ENCODE results near the gene FLT3LG. TPM values are rescaled to one million over a fixed set of nuclear protein-coding genes. Genes with fewer than 3 reads are reported as not detected.

The FLT3LG gene
- total and polyA plus RNA-seq, 2 experiments from 2014 or later: 0.49 to 1.8 TPM

GRCh38 chr19:49435670-49436069 is 38.3 kb upstream of the FLT3LG start:
- TF ChIP-seq CTCF (conservative IDR thresholded peaks at IDR 0.05; ENCODE audit: low read depth in 2 of 2) (no peak), CREB1 (CRISPR knock-in tag; IDR thresholded peaks at IDR 0.05; ENCODE audit: low read depth) (no peak)
- Histone ChIP-seq H3K4me2 (peak overlapping the region; percentile 72), H3K27ac (ENCODE audit: low read depth) (no peak overlapping the region), H3K4me3 (peak overlapping the region; percentile 58; the same call in 1 of the 2 replicates), H3F3A (replicated peaks; ENCODE audit: low read depth) (peaks cover 27% of the 10 kb centered on the region), H3K27me3 (ENCODE audit: insufficient read depth) (peaks cover 76% of the 10 kb centered on the region), H3K36me3 (ENCODE audit: insufficient read depth) (no peaks in the 10 kb centered on the region), H3K9me2 (ENCODE audit: insufficient read depth) (no peaks in the 10 kb centered on the region), H2AFZ (peak overlapping the region; percentile 74; the same call in 1 of the 2 replicates), H3K4me1 (ENCODE audit: insufficient read depth) (peaks cover 27% of the 10 kb centered on the region), H4K20me1 (replicated peaks; ENCODE audit: insufficient read depth) (no peaks in the 10 kb centered on the region), H3K79me2 (replicated peaks; ENCODE audit: insufficient read depth) (no peaks in the 10 kb centered on the region)
- Mint-ChIP-seq H3K4me3 (peak overlapping the region; percentile 65), H3K9me3 (peaks cover 13% of the 10 kb centered on the region), H3K4me1 (peaks cover 35% of the 10 kb centered on the region), H3K27ac (no peak overlapping the region), H3K36me3 (ENCODE audit: low read depth) (peaks cover 5% of the 10 kb centered on the region), H3K27me3 (ENCODE audit: insufficient read depth, low read depth, poor library complexity) (peaks cover 80% of the 10 kb centered on the region)
- DNase-seq (ENCODE audit: low spot score): no peak
- no peak for ATAC-seq

GRCh38 chr19:49436381-49437017 is 37.5 kb upstream of the FLT3LG start:
- H3K4me3 ChIP-seq: peak overlapping the region; percentile 58
- peaks cover 28% of the 10 kb centered on the region for H3K4me1 ChIP-seq (ENCODE audit: insufficient read depth)
- H2AFZ ChIP-seq: peak overlapping the region; percentile 83
- Mint-ChIP-seq H3K27ac (no peak overlapping the region), H3K4me1 (peaks cover 37% of the 10 kb centered on the region), H3K4me3 (peak overlapping the region; percentile 65), H3K9me3 (peaks cover 10% of the 10 kb centered on the region), H3K27me3 (ENCODE audit: insufficient read depth, low read depth, poor library complexity) (peaks cover 80% of the 10 kb centered on the region), H3K36me3 (ENCODE audit: low read depth) (peaks cover 5% of the 10 kb centered on the region)
- H3K4me2 ChIP-seq: peak overlapping the region; percentile 80
- no peaks in the 10 kb centered on the region for H4K20me1 ChIP-seq (replicated peaks; ENCODE audit: insufficient read depth)
- no peaks in the 10 kb centered on the region for H3K36me3 ChIP-seq (ENCODE audit: insufficient read depth)
- no peaks in the 10 kb centered on the region for H3K79me2 ChIP-seq (replicated peaks; ENCODE audit: insufficient read depth)
- H3K27me3 ChIP-seq (ENCODE audit: insufficient read depth): peaks cover 81% of the 10 kb centered on the region
- peak; percentile 49 for ATAC-seq
- H3F3A ChIP-seq (replicated peaks; ENCODE audit: low read depth): peaks cover 26% of the 10 kb centered on the region
- H3K9me2 ChIP-seq (ENCODE audit: insufficient read depth): no peaks in the 10 kb centered on the region
- H3K27ac ChIP-seq (ENCODE audit: low read depth): no peak overlapping the region
- TF ChIP-seq CREB1 (CRISPR knock-in tag; IDR thresholded peaks at IDR 0.05; ENCODE audit: low read depth) (peak; percentile 97), NANOG (IDR thresholded peaks at IDR 0.05; ENCODE audit: borderline replicate concordance) (no peak), POLR2AphosphoS5 (IDR thresholded peaks at IDR 0.05; ENCODE audit: low read depth) (peak; percentile 59), EZH2 (IDR thresholded peaks at IDR 0.05; ENCODE audit: low read depth, unreplicated experiment) (peak; percentile 23), CTCF (conservative IDR thresholded peaks at IDR 0.05; ENCODE audit: low read depth in 2 of 2) (peak in 1 of 2 experiments; percentile 24; a peak in 2 of 4 replicates), EZH2phosphoT487 (IDR thresholded peaks at IDR 0.05; ENCODE audit: unreplicated experiment) (no peak)
- DNase-seq (ENCODE audit: low spot score): peak; percentile 99
